HEK293 (cell line): ENCODE measurements around the gene RAB9A.

Experiments
- CTCF ChIA-PET: fragments of 350-600 bp; formaldehyde crosslinking; extraction: SDS; loops from one replicate; lab custom pipeline; 2021; ENCODE audit warnings: antibody characterized with exemption; lab: Yijun Ruan, JAX
- POLR2A ChIA-PET: fragments of 300-600 bp; formaldehyde crosslinking; extraction: SDS; loops from one replicate; lab custom pipeline; 2020; ENCODE audit warnings: antibody characterized with exemption, inconsistent platforms; lab: Yijun Ruan, JAX
- H3K27ac ChIP-seq: fragments of 200-500 bp; sonication (Bioruptor generic); 2 replicates; pipeline ENCODE4 v1.5.1; 2014; ENCODE audit warnings: low read depth, low read length, control low read depth, inconsistent platforms; ENCODE audit errors: extremely low read depth
- H3K36me3 ChIP-seq, 2 experiments: fragments of 200-500 bp in 1 of 2; sonication (Bioruptor generic) in 1 of 2; 1 replicate in 1 of 2; 2 replicates in 1 of 2; pipeline ENCODE4 v1.5.1; 2014 to 2017; ENCODE audit warnings: inconsistent platforms in 2 of 2, low read length in 2 of 2; ENCODE audit not compliant: control insufficient read depth in 2 of 2, insufficient read depth in 1 of 2
- H3K4me1 ChIP-seq: fragments of 200-500 bp; sonication (Bioruptor generic); 2 replicates; pipeline ENCODE4 v1.5.1; 2014; ENCODE audit warnings: mild to moderate bottlenecking, low read length, inconsistent platforms; ENCODE audit not compliant: control insufficient read depth, insufficient read depth
- H3K4me3 ChIP-seq: 2 replicates; pipeline ENCODE4 v1.5.1; 2011; ENCODE audit warnings: low read depth, mild to moderate bottlenecking, control low read depth, low read length, moderate library complexity
- H3K9me3 ChIP-seq: fragments of 200-500 bp; sonication (Bioruptor generic); 2 replicates; pipeline ENCODE4 v1.5.1; 2014; ENCODE audit warnings: low read depth, low read length, inconsistent platforms; ENCODE audit not compliant: control insufficient read depth, insufficient read depth
- BCL11B ChIP-seq: fragments of 450-650 bp; formaldehyde crosslinking; IDR thresholded peaks from 2 replicates; pipeline ENCODE4 v1.5.1; 2016; ENCODE audit warnings: low read depth, missing biosample characterization, missing genetic modification characterization
- CTCF ChIP-seq: fragments of 450-650 bp; formaldehyde crosslinking; IDR thresholded peaks from 2 replicates; pipeline ENCODE4 v1.5.1; 2016; ENCODE audit warnings: missing biosample characterization, missing genetic modification characterization
- ELK4 ChIP-seq: IDR thresholded peaks from 2 replicates; pipeline ENCODE4 v1.6.1; 2011; ENCODE audit warnings: mild to moderate bottlenecking, low read depth, low read length, borderline replicate concordance
- GLIS1 ChIP-seq: fragments of 450-650 bp; formaldehyde crosslinking; IDR thresholded peaks from 2 replicates; pipeline ENCODE4 v1.5.1; 2016; ENCODE audit warnings: missing biosample characterization, missing genetic modification characterization
- GLIS2 ChIP-seq: fragments of 450-650 bp; formaldehyde crosslinking; IDR thresholded peaks from 2 replicates; pipeline ENCODE4 v1.5.1; 2016; ENCODE audit warnings: missing biosample characterization, missing genetic modification characterization
- KLF17 ChIP-seq: fragments of 450-650 bp; formaldehyde crosslinking; IDR thresholded peaks from 2 replicates; pipeline ENCODE4 v1.5.1; 2016; ENCODE audit warnings: missing biosample characterization, missing genetic modification characterization
- MEIS1 ChIP-seq: sonication (generic); formaldehyde crosslinking; IDR thresholded peaks from 2 replicates; pipeline ENCODE4 v1.8.1; 2022; ENCODE audit warnings: missing genetic modification reagents, mild to moderate bottlenecking, borderline replicate concordance
- ZBTB21 ChIP-seq: fragments of 450-650 bp; formaldehyde crosslinking; IDR thresholded peaks from 2 replicates; pipeline ENCODE4 v1.5.1; 2017; ENCODE audit warnings: missing biosample characterization, missing genetic modification characterization
- ZFP37 ChIP-seq: fragments of 450-650 bp; formaldehyde crosslinking; IDR thresholded peaks from 2 replicates; pipeline ENCODE4 v1.5.1; 2016; ENCODE audit warnings: missing biosample characterization, missing genetic modification characterization
- ZNF121 ChIP-seq: fragments of 450-650 bp; formaldehyde crosslinking; IDR thresholded peaks from 2 replicates; pipeline ENCODE4 v1.5.1; 2016; ENCODE audit warnings: missing biosample characterization, missing genetic modification characterization
- ZNF18 ChIP-seq: fragments of 450-650 bp; formaldehyde crosslinking; IDR thresholded peaks from 2 replicates; pipeline ENCODE4 v1.5.1; 2016; ENCODE audit warnings: missing biosample characterization, missing genetic modification characterization
- ZNF184 ChIP-seq: fragments of 450-650 bp; IDR thresholded peaks from 2 replicates; pipeline ENCODE4 v1.5.1; 2018; ENCODE audit warnings: missing biosample characterization, mild to moderate bottlenecking, missing genetic modification characterization
- ZNF26 ChIP-seq: fragments of 450-650 bp; formaldehyde crosslinking; IDR thresholded peaks from 2 replicates; pipeline ENCODE4 v1.5.1; 2016; ENCODE audit warnings: missing biosample characterization, missing genetic modification characterization
- ZNF302 ChIP-seq: fragments of 450-650 bp; formaldehyde crosslinking; IDR thresholded peaks from 2 replicates; pipeline ENCODE4 v1.5.1; 2016; ENCODE audit warnings: missing biosample characterization, missing genetic modification characterization, low read depth
- ZNF560 ChIP-seq: fragments of 450-650 bp; formaldehyde crosslinking; IDR thresholded peaks from 2 replicates; pipeline ENCODE4 v1.5.1; 2017; ENCODE audit warnings: missing biosample characterization, missing genetic modification characterization, borderline replicate concordance
- ZNF600 ChIP-seq: fragments of 450-650 bp; formaldehyde crosslinking; IDR thresholded peaks from 2 replicates; pipeline ENCODE4 v1.5.1; 2016; ENCODE audit warnings: missing biosample characterization, missing genetic modification characterization
- ZNF629 ChIP-seq: fragments of 450-650 bp; formaldehyde crosslinking; IDR thresholded peaks from 2 replicates; pipeline ENCODE4 v1.5.1; 2017; ENCODE audit warnings: missing biosample characterization, missing genetic modification characterization
- ZNF664 ChIP-seq: fragments of 450-650 bp; formaldehyde crosslinking; IDR thresholded peaks from 2 replicates; pipeline ENCODE4 v1.5.1; 2016; ENCODE audit warnings: missing biosample characterization, missing genetic modification characterization
- ZNF704 ChIP-seq: fragments of 450-650 bp; formaldehyde crosslinking; IDR thresholded peaks from 2 replicates; pipeline ENCODE4 v1.5.1; 2016; ENCODE audit warnings: missing biosample characterization, missing genetic modification characterization
- ZNF768 ChIP-seq: fragments of 450-650 bp; formaldehyde crosslinking; IDR thresholded peaks from 2 replicates; pipeline ENCODE4 v1.5.1; 2018; ENCODE audit warnings: missing biosample characterization, mild to moderate bottlenecking, missing genetic modification characterization
- ZNF776 ChIP-seq: fragments of 450-650 bp; formaldehyde crosslinking; IDR thresholded peaks from 2 replicates; pipeline ENCODE4 v1.5.0; 2017; ENCODE audit warnings: missing biosample characterization, missing genetic modification characterization, borderline replicate concordance
- ZNF791 ChIP-seq: fragments of 450-650 bp; formaldehyde crosslinking; IDR thresholded peaks from 2 replicates; pipeline ENCODE4 v1.5.1; 2016; ENCODE audit warnings: missing biosample characterization, missing genetic modification characterization
- ZNF792 ChIP-seq: fragments of 450-650 bp; formaldehyde crosslinking; IDR thresholded peaks from 2 replicates; pipeline ENCODE4 v1.5.1; 2016; ENCODE audit warnings: missing biosample characterization, missing genetic modification characterization
- ZNF830 ChIP-seq: fragments of 450-650 bp; IDR thresholded peaks from 2 replicates; pipeline ENCODE4 v1.5.0; 2018; ENCODE audit warnings: missing biosample characterization, missing genetic modification characterization, low read depth, mild to moderate bottlenecking, moderate library complexity
- ZNF843 ChIP-seq: fragments of 450-650 bp; formaldehyde crosslinking; IDR thresholded peaks from 2 replicates; pipeline ENCODE4 v1.5.1; 2016; ENCODE audit warnings: missing biosample characterization, missing genetic modification characterization
- ZSCAN30 ChIP-seq: fragments of 450-650 bp; IDR thresholded peaks from 2 replicates; pipeline ENCODE4 v1.5.1; 2018; ENCODE audit warnings: missing biosample characterization, mild to moderate bottlenecking, missing genetic modification characterization, moderate library complexity

The RAB9A gene

GRCh38 chrX:13698432-13698831 lies 9.5 kb downstream of the RAB9A start (continued):
- TF ChIP-seq CTCF (tag by site-specific recombination), result no peak

GRCh38 chrX:13699183-13699826 lies 10.4 kb downstream of the RAB9A start:
- CTCF ChIA-PET, result interaction anchor here (0.6 to 1.8 kb wide), 4 partner anchors 30 to 523 kb away, joined by 3 to 5 read pairs (median 4); no protein-coding TSS in a partner anchor
- no peak overlapping the region for H3K4me3 ChIP-seq
- POLR2A ChIA-PET, result interaction anchor here (1.1 to 2.3 kb wide), 5 partner anchors 9 to 35 kb away, joined by 3 to 9 read pairs (median 8); partner anchors contain the start of genes OFD1, RAB9A and TRAPPC2
- peaks cover 13 to 14% of the 10 kb centered on the region in 2 experiments for H3K36me3 ChIP-seq
- no peaks in the 10 kb centered on the region for H3K9me3 ChIP-seq
- no peak overlapping the region for H3K27ac ChIP-seq
- peaks cover 7% of the 10 kb centered on the region for H3K4me1 ChIP-seq
- TF ChIP-seq ZNF768 (no peak), ELK4 (no peak), ZSCAN30 (tag by site-specific recombination) (no peak), ZNF629 (peak; percentile 87), ZNF121 (tag by site-specific recombination) (no peak), ZNF704 (tag by site-specific recombination) (no peak), ZNF18 (no peak), ZNF792 (tag by site-specific recombination) (no peak), GLIS2 (no peak), ZNF664 (tag by site-specific recombination) (no peak), BCL11B (no peak), ZBTB21 (tag by site-specific recombination) (no peak), MEIS1 (CRISPR knock-in tag) (no peak), ZFP37 (tag by site-specific recombination) (0 out of 2 replicates have a peak, but pooled peaks have one; percentile 22), ZNF843 (tag by site-specific recombination) (0 out of 2 replicates have a peak, but pooled peaks have one; percentile 18), ZNF184 (tag by site-specific recombination) (no peak), ZNF776 (tag by site-specific recombination) (no peak), ZNF560 (tag by site-specific recombination) (no peak), ZNF600 (tag by site-specific recombination) (peak; percentile 94), KLF17 (tag by site-specific recombination) (peak; percentile 91), ZNF791 (tag by site-specific recombination) (no peak), ZNF830 (tag by site-specific recombination) (no peak), ZNF302 (tag by site-specific recombination) (no peak), ZNF26 (tag by site-specific recombination) (no peak), GLIS1 (peak; percentile 27; the same call in 1 of the 2 replicates)
